GM20000 (cell line): ENCODE data around the gene LIN37.

Source experiments
- DNase-seq: peaks from one replicate; pipeline ENCODE4 v3.0.0; 2012; ENCODE audit warnings: low spot score
- CTCF ChIP-seq: IDR thresholded peaks from 2 replicates; pipeline ENCODE4 v1.5.1; 2012; ENCODE audit warnings: mild to moderate bottlenecking, control low read depth; ENCODE audit errors: extremely low read depth, missing control alignments

The LIN37 gene

GRCh38 chr19:35751839-35752745, 3.7 kb downstream of the LIN37 start:
- TF ChIP-seq CTCF = no peak
- no peak for DNase-seq

GRCh38 chr19:35752746-35753350, 4.5 kb downstream of the LIN37 start:
- TF ChIP-seq CTCF = no peak
- DNase-seq = no peak

- TF ChIP-seq CTCF = no peak
- no peak for DNase-seq
Observed at GRCh38 chr19:35753634-35754369, 5.4 kb downstream of the LIN37 start.

- TF ChIP-seq CTCF = no peak
- no peak for DNase-seq
Observed at GRCh38 chr19:35754370-35755130, 6.2 kb downstream of the LIN37 start.

GRCh38 chr19:35755131-35755549, 6.8 kb downstream of the LIN37 start:
- no peak for TF ChIP-seq CTCF
- DNase-seq = no peak

GRCh38 chr19:35755550-35756376, 7.4 kb downstream of the LIN37 start:
- peak; percentile 49 for DNase-seq
- TF ChIP-seq CTCF = no peak
